Memory B cell (primary cell): ENCODE results near the gene RANBP2.
"Not testable (repeated sequence)": the region's sequence is repeated elsewhere in the genome, so short reads cannot be mapped to it uniquely, and the experiment has no call there.

Experiments used
- ATAC-seq: fragments of 150-1000 bp; cut with Tn5 transposase; 2 replicates; pipeline ENCODE4 v1.10.0; 2021; ENCODE audit warnings: low read depth, mild to moderate bottlenecking, moderate library complexity
- DNase-seq, 2 donors: peaks; one replicate each; pipeline ENCODE4 v3.0.0; 2022; ENCODE audit warnings: low spot score in 2 of 2
- H3K27ac Mint-ChIP-seq: one replicate; pipeline ENCODE4 v1.8.0; 2022; ENCODE audit warnings: mild to moderate bottlenecking, moderate library complexity, mixed read lengths
- H3K27me3 Mint-ChIP-seq: one replicate; pipeline ENCODE4 v1.8.0; 2022; ENCODE audit warnings: mixed read lengths
- H3K36me3 Mint-ChIP-seq: one replicate; pipeline ENCODE4 v1.8.0; 2022; ENCODE audit warnings: mild to moderate bottlenecking, mixed read lengths
- H3K4me1 Mint-ChIP-seq: one replicate; pipeline ENCODE4 v1.8.0; 2022; ENCODE audit warnings: mixed read lengths
- H3K4me3 Mint-ChIP-seq: one replicate; pipeline ENCODE4 v1.8.0; 2022; ENCODE audit warnings: mild to moderate bottlenecking, moderate library complexity, mixed read lengths
- H3K9me3 Mint-ChIP-seq: one replicate; pipeline ENCODE4 v1.8.0; 2022; ENCODE audit warnings: mixed read lengths

RANBP2 gene

GRCh38 chr2:108719149-108720044 is at the start of gene RANBP2:
RANBP2 (plus strand) TSS chr2:108719482; CDS start chr2:108719607, 125 bp downstream.
- H3K27me3 Mint-ChIP-seq = no peaks in the 10 kb centered on the region
- H3K4me3 Mint-ChIP-seq = peak within 1 kb of the TSS; percentile 94
- no peaks in the 10 kb centered on the region for H3K36me3 Mint-ChIP-seq
- ATAC-seq (peak; percentile 92), DNase-seq (peak; percentile 86 to 87)
- H3K4me1 Mint-ChIP-seq = peaks cover 10% of the 10 kb centered on the region
- H3K27ac Mint-ChIP-seq = peak within 1 kb of the TSS; percentile 98
- no peaks in the 10 kb centered on the region for H3K9me3 Mint-ChIP-seq

GRCh38 chr2:108670282-108670681 is 49.0 kb upstream of the RANBP2 start:
- H3K9me3 Mint-ChIP-seq, ATAC-seq, DNase-seq, H3K27ac Mint-ChIP-seq, H3K36me3 Mint-ChIP-seq, H3K4me1 Mint-ChIP-seq, H3K27me3 Mint-ChIP-seq, H3K4me3 Mint-ChIP-seq: not testable (repeated sequence)

GRCh38 chr2:108672200-108672805 is 47.0 kb upstream of the RANBP2 start:
- not testable (repeated sequence) for H3K9me3 Mint-ChIP-seq, H3K36me3 Mint-ChIP-seq, DNase-seq, H3K27ac Mint-ChIP-seq, H3K27me3 Mint-ChIP-seq, ATAC-seq, H3K4me1 Mint-ChIP-seq, H3K4me3 Mint-ChIP-seq

- not testable (repeated sequence) for H3K4me1 Mint-ChIP-seq, DNase-seq, H3K27me3 Mint-ChIP-seq, H3K4me3 Mint-ChIP-seq, H3K9me3 Mint-ChIP-seq, ATAC-seq, H3K27ac Mint-ChIP-seq, H3K36me3 Mint-ChIP-seq
Observed at GRCh38 chr2:108676522-108676921, 42.8 kb upstream of the RANBP2 start.

GRCh38 chr2:108677239-108677744 is 42.0 kb upstream of the RANBP2 start:
- H3K36me3 Mint-ChIP-seq = not testable (repeated sequence)

GRCh38 chr2:108678198-108678651 is 41.1 kb upstream of the RANBP2 start:
- H3K36me3 Mint-ChIP-seq, H3K27ac Mint-ChIP-seq, H3K27me3 Mint-ChIP-seq, H3K4me3 Mint-ChIP-seq, ATAC-seq, H3K4me1 Mint-ChIP-seq, DNase-seq, H3K9me3 Mint-ChIP-seq: not testable (repeated sequence)

More at GRCh38 chr2:108677239-108677744, 42.0 kb upstream of the RANBP2 start:
- H3K27ac Mint-ChIP-seq, ATAC-seq, H3K9me3 Mint-ChIP-seq, DNase-seq, H3K4me1 Mint-ChIP-seq, H3K27me3 Mint-ChIP-seq, H3K4me3 Mint-ChIP-seq: not testable (repeated sequence)

- not testable (repeated sequence) for ATAC-seq, H3K4me1 Mint-ChIP-seq, H3K36me3 Mint-ChIP-seq, H3K27me3 Mint-ChIP-seq, H3K9me3 Mint-ChIP-seq, H3K27ac Mint-ChIP-seq, H3K4me3 Mint-ChIP-seq, DNase-seq
Observed at GRCh38 chr2:108680805-108681204, 38.5 kb upstream of the RANBP2 start.

GRCh38 chr2:108688818-108689756 is 30.2 kb upstream of the RANBP2 start:
- H3K9me3 Mint-ChIP-seq, ATAC-seq, H3K36me3 Mint-ChIP-seq, H3K4me1 Mint-ChIP-seq, DNase-seq, H3K27me3 Mint-ChIP-seq, H3K4me3 Mint-ChIP-seq, H3K27ac Mint-ChIP-seq: not testable (repeated sequence)

GRCh38 chr2:108690001-108690400 is 29.3 kb upstream of the RANBP2 start:
- not testable (repeated sequence) for H3K9me3 Mint-ChIP-seq, H3K27me3 Mint-ChIP-seq, H3K27ac Mint-ChIP-seq, H3K4me3 Mint-ChIP-seq, DNase-seq, H3K36me3 Mint-ChIP-seq, H3K4me1 Mint-ChIP-seq
- peak; percentile 77 for ATAC-seq

- no peaks in the 10 kb centered on the region for H3K9me3 Mint-ChIP-seq
- DNase-seq (no peak), ATAC-seq (no peak)
- H3K36me3 Mint-ChIP-seq = peaks cover 3% of the 10 kb centered on the region
- H3K27me3 Mint-ChIP-seq = no peaks in the 10 kb centered on the region
- H3K4me3 Mint-ChIP-seq = no peak overlapping the region
- H3K4me1 Mint-ChIP-seq = no peaks in the 10 kb centered on the region
- H3K27ac Mint-ChIP-seq = no peak overlapping the region
Observed at GRCh38 chr2:108691447-108691846, 27.8 kb upstream of the RANBP2 start.

GRCh38 chr2:108701208-108701607 is 18.1 kb upstream of the RANBP2 start:
- peaks cover 1% of the 10 kb centered on the region for H3K36me3 Mint-ChIP-seq
- H3K4me1 Mint-ChIP-seq = no peaks in the 10 kb centered on the region
- H3K27me3 Mint-ChIP-seq = no peaks in the 10 kb centered on the region
- DNase-seq (no peak), ATAC-seq (no peak)
- no peak overlapping the region for H3K27ac Mint-ChIP-seq
- no peaks in the 10 kb centered on the region for H3K9me3 Mint-ChIP-seq
- H3K4me3 Mint-ChIP-seq = no peak overlapping the region

- H3K36me3 Mint-ChIP-seq = peaks cover 1% of the 10 kb centered on the region
- H3K27me3 Mint-ChIP-seq = no peaks in the 10 kb centered on the region
Observed at GRCh38 chr2:108701806-108702205, 17.5 kb upstream of the RANBP2 start.

GRCh38 chr2:108704871-108705270 is 14.4 kb upstream of the RANBP2 start:
- H3K9me3 Mint-ChIP-seq = peaks cover 8% of the 10 kb centered on the region
- no peaks in the 10 kb centered on the region for H3K4me1 Mint-ChIP-seq
- ATAC-seq = no peak
- H3K27ac Mint-ChIP-seq = no peak overlapping the region
- DNase-seq = no peak
- no peaks in the 10 kb centered on the region for H3K27me3 Mint-ChIP-seq
- H3K36me3 Mint-ChIP-seq = peaks cover 3% of the 10 kb centered on the region
- H3K4me3 Mint-ChIP-seq = no peak overlapping the region

More at GRCh38 chr2:108701806-108702205, 17.5 kb upstream of the RANBP2 start:
- DNase-seq (no peak), ATAC-seq (no peak)
- Mint-ChIP-seq H3K4me3 (no peak overlapping the region), H3K4me1 (no peaks in the 10 kb centered on the region), H3K27ac (no peak overlapping the region), H3K9me3 (no peaks in the 10 kb centered on the region)
